Limb (tissue), 2 donors: ENCODE results near the gene TBX3.
A peak's percentile ranks its signal among the peaks of the same experiment; 100 is the strongest.

ENCODE experiments used
- DNase-seq, 2 donors: peaks; one replicate each; pipeline ENCODE4 v3.0.0-alpha.2; 2016; ENCODE audit errors: extremely low spot score in 2 of 2

The TBX3 gene

GRCh38 chr12:114682785-114683708, 928 bp downstream of the TBX3 start:
- peak in 1 of 2 donors; percentile 57 for DNase-seq

GRCh38 chr12:114682106-114682784, 1.7 kb downstream of the TBX3 start:
- DNase-seq, result no peak

GRCh38 chr12:114681116-114681871, 2.7 kb downstream of the TBX3 start:
- DNase-seq, result peak in 1 of 2 donors; percentile 43

GRCh38 chr12:114680604-114681069, 3.3 kb downstream of the TBX3 start:
- no peak for DNase-seq

GRCh38 chr12:114679942-114680341, 4.0 kb downstream of the TBX3 start:
- no peak for DNase-seq

GRCh38 chr12:114679452-114679875, 4.5 kb downstream of the TBX3 start:
- no peak for DNase-seq

GRCh38 chr12:114678718-114679117, 5.3 kb downstream of the TBX3 start:
- DNase-seq, result no peak

GRCh38 chr12:114678028-114678427, 5.9 kb downstream of the TBX3 start:
- DNase-seq, result no peak

- no peak for DNase-seq
Observed at GRCh38 chr12:114676142-114676741, 7.7 kb downstream of the TBX3 start.

- DNase-seq, result peak in 1 of 2 donors; percentile 39
Observed at GRCh38 chr12:114674251-114675047, 9.5 kb downstream of the TBX3 start.

GRCh38 chr12:114673901-114674250, 10.1 kb downstream of the TBX3 start:
- DNase-seq, result no peak

- peak in 1 of 2 donors; percentile 54 for DNase-seq
Observed at GRCh38 chr12:114673169-114673833, 10.7 kb downstream of the TBX3 start.

GRCh38 chr12:114672817-114673168, 11.2 kb downstream of the TBX3 start:
- no peak for DNase-seq

GRCh38 chr12:114671443-114672411, 12.2 kb downstream of the TBX3 start:
- DNase-seq, result peak in 1 of 2 donors; percentile 60

GRCh38 chr12:114671066-114671442, 12.9 kb downstream of the TBX3 start:
- no peak for DNase-seq

- DNase-seq, result no peak
Observed at GRCh38 chr12:114670291-114670980, 13.5 kb downstream of the TBX3 start.

GRCh38 chr12:114669401-114670290, 14.3 kb downstream of the TBX3 start:
- peak in 1 of 2 donors; percentile 56 for DNase-seq
